Caco-2 (cell line): ENCODE results near the gene ELP5. TPM values are rescaled to one million over a fixed set of nuclear protein-coding genes. Genes with fewer than 3 reads are reported as not detected.
A peak's percentile ranks its signal among the peaks of the same experiment; 100 is the strongest.

Experiments
- BruUV-seq: library from RNA; stranded (reverse); fragments of 400-500 nt; replicated peaks from 2 replicates; lab custom pipeline; 2021; lab: Mats Ljungman, UMichigan
- CTCF ChIA-PET: fragments of 300-600 bp; sonication (Branson Sonifier 250); formaldehyde crosslinking; loops from one replicate; lab custom pipeline; 2022; ENCODE audit warnings: antibody characterized with exemption; lab: Charles Lee
- POLR2A ChIA-PET: fragments of 300-600 bp; sonication (Branson Sonifier 250); formaldehyde crosslinking; loops from one replicate; lab custom pipeline; 2022; ENCODE audit warnings: antibody characterized with exemption; lab: Charles Lee
- DNase-seq, 2 experiments: peaks; one replicate each; pipeline versions ENCODE4 v3.0.0 to v3.0.0-alpha.2; 2020 to 2022
- H3K27me3 ChIP-seq: replicated peaks from 2 replicates; pipeline ENCODE4 v1.6.0; 2011; ENCODE audit warnings: low read length; ENCODE audit not compliant: control insufficient read depth, insufficient read depth
- H3K36me3 ChIP-seq: 2 replicates; pipeline ENCODE4 v1.5.1; 2011; ENCODE audit warnings: low read length; ENCODE audit not compliant: control insufficient read depth, insufficient read depth
- H3K4me1 ChIP-seq: fragments of 250-450 bp; sonication (Bioruptor Pico); 2 replicates; pipeline ENCODE4 v1.5.1; 2020; ENCODE audit warnings: mild to moderate bottlenecking
- H3K4me3 ChIP-seq: 2 replicates; pipeline ENCODE4 v1.5.1; 2011; ENCODE audit warnings: low read depth, mild to moderate bottlenecking, control low read depth, low read length
- H3K9me3 ChIP-seq: fragments of 250-450 bp; sonication (Bioruptor Pico); 2 replicates; pipeline ENCODE4 v1.5.1; 2020; ENCODE audit warnings: mild to moderate bottlenecking, moderate library complexity
- H3K27ac Mint-ChIP-seq: one replicate; pipeline ENCODE4 v1.8.0; 2022; ENCODE audit warnings: mixed read lengths; ENCODE audit not compliant: unreplicated experiment
- H3K27me3 Mint-ChIP-seq: one replicate; pipeline ENCODE4 v1.8.0; 2022; ENCODE audit warnings: mixed read lengths; ENCODE audit not compliant: insufficient read depth, unreplicated experiment
- H3K36me3 Mint-ChIP-seq: one replicate; pipeline ENCODE4 v1.8.0; 2022; ENCODE audit warnings: mild to moderate bottlenecking, mixed read lengths; ENCODE audit not compliant: insufficient read depth, unreplicated experiment
- H3K4me1 Mint-ChIP-seq: one replicate; pipeline ENCODE4 v1.8.0; 2022; ENCODE audit warnings: low read depth, mixed read lengths; ENCODE audit not compliant: unreplicated experiment
- H3K4me3 Mint-ChIP-seq: one replicate; pipeline ENCODE4 v1.8.0; 2022; ENCODE audit warnings: mild to moderate bottlenecking, moderate library complexity, mixed read lengths; ENCODE audit not compliant: unreplicated experiment
- H3K9me3 Mint-ChIP-seq: one replicate; pipeline ENCODE4 v1.8.0; 2022; ENCODE audit warnings: mixed read lengths; ENCODE audit not compliant: unreplicated experiment
- CTCF ChIP-seq, 2 experiments: fragments of 200-600 bp in 1 of 2; IDR thresholded peaks; 1 replicate in 1 of 2; 2 replicates in 1 of 2; pipeline versions ENCODE4 v1.5.1 to v1.8.0; 2011 to 2022; ENCODE audit warnings: antibody characterized with exemption in 1 of 2, control low read depth in 1 of 2, inconsistent platforms in 1 of 2, low read depth in 1 of 2, low read length in 1 of 2, mild to moderate bottlenecking in 1 of 2, moderate library complexity in 1 of 2; ENCODE audit not compliant: insufficient read depth in 1 of 2, severe bottlenecking in 1 of 2, unreplicated experiment in 1 of 2
- intact Hi-C: fragments of 100-400 bp; cut with micrococcal nuclease; formaldehyde crosslinking; loops from one replicate; pipeline ENCODE4 v1.10.0; 2022; ENCODE audit not compliant: unreplicated experiment
- total RNA-seq: library from RNA; stranded (reverse); gene quantifications from 2 replicates; pipeline ENCODE4 v1.2.3, GENCODE V29; 2022

ELP5 gene
- total RNA-seq, 1 experiment from 2014 or later: 43.2 TPM

DNA sequence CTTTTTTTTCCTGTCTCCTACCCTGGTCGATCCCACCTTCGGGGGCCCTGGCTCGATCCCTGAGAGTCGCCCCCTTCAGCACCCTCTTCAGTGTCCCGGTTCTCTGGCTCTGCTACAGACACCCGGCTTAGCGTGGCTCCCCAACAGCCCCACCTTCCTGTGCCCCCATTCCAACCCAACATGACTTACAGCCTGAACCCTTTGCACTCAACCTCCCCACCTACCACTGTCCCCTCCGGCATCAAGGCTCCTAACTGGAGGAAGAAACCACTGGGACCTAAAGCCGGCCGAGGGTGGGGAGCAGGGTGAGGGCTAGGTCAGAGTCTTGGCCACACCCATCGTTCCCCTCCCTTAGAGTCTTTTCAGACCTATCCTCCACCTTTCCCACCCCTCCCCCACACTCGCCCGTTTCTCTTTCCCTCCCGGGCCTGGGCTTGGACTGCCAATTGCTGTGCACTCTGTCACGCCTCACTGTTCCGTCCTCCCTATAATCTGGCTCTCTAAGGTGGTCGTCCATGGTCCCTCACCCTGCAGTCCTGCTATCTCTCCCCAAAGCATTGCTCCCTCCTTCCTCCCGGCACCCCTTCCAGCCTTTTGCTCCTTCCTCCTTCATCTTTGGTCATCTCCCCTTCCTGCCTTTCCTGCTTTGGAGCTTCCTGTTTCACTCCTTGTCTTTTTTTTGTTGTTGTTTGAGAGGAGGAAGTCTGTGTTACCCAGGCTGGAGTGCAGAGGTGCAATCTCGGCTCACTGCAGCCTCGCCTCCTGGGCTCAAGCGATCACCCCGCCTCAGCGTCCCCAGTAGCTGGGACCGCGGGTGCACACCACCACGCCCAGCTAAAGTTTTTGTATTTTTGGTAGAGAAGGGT is 11.2 kb downstream of the ELP5 start:
- ChIA-PET POLR2A (interaction anchor here (0.7 kb wide), 2 partner anchors 131 to 359 kb away, joined by 5 to 7 read pairs; partner anchors contain the start of gene PLSCR3), CTCF (no interaction called here)
- no peak for TF ChIP-seq CTCF (IDR thresholded peaks at IDR 0.05; ENCODE audit: insufficient read depth in 1 of 2, low read depth in 1 of 2, low read length in 1 of 2, severe bottlenecking in 1 of 2, unreplicated experiment in 1 of 2)
- peaks cover 26% of the 10 kb centered on the region for H3K4me1 ChIP-seq
- H3K9me3 ChIP-seq: no peaks in the 10 kb centered on the region
- H3K27me3 Mint-ChIP-seq: no peaks in the 10 kb centered on the region
- H3K27ac Mint-ChIP-seq: peak overlapping the region; percentile 97
- H3K36me3 ChIP-seq: peaks cover 2% of the 10 kb centered on the region
- TSS peak; percentile 11 for BruUV-seq
- intact Hi-C loops: no loop called here
- H3K27me3 ChIP-seq: no peaks in the 10 kb centered on the region
- H3K36me3 Mint-ChIP-seq: peaks cover 56% of the 10 kb centered on the region
- peak overlapping the region; percentile 99 for H3K4me3 Mint-ChIP-seq
- H3K4me3 ChIP-seq: peak overlapping the region; percentile 61
- peaks cover 9% of the 10 kb centered on the region for H3K4me1 Mint-ChIP-seq
- H3K9me3 Mint-ChIP-seq: no peaks in the 10 kb centered on the region
- peak; percentile 65 to 82 for DNase-seq

GRCh38 chr17:7263801-7264078 is 11.7 kb downstream of the ELP5 start:
- TF ChIP-seq CTCF (IDR thresholded peaks at IDR 0.05; ENCODE audit: insufficient read depth in 1 of 2, low read depth in 1 of 2, low read length in 1 of 2, severe bottlenecking in 1 of 2, unreplicated experiment in 1 of 2): no peak
- Histone ChIP-seq H3K4me1 (peaks cover 25% of the 10 kb centered on the region), H3K4me3 (peak overlapping the region; percentile 61), H3K36me3 (peaks cover 2% of the 10 kb centered on the region), H3K9me3 (no peaks in the 10 kb centered on the region), H3K27me3 (no peaks in the 10 kb centered on the region)
- CTCF ChIA-PET: no interaction called here
- POLR2A ChIA-PET: interaction anchor here (0.7 kb wide), 2 partner anchors 130 to 358 kb away, joined by 5 to 7 read pairs; partner anchors contain the start of gene PLSCR3
- Mint-ChIP-seq H3K4me1 (peaks cover 9% of the 10 kb centered on the region), H3K9me3 (no peaks in the 10 kb centered on the region), H3K4me3 (peak overlapping the region; percentile 99), H3K36me3 (peaks cover 50% of the 10 kb centered on the region), H3K27ac (peak overlapping the region; percentile 97), H3K27me3 (no peaks in the 10 kb centered on the region)
- no peak for DNase-seq
- no TSS peak for BruUV-seq
- intact Hi-C loops: no loop called here

DNA sequence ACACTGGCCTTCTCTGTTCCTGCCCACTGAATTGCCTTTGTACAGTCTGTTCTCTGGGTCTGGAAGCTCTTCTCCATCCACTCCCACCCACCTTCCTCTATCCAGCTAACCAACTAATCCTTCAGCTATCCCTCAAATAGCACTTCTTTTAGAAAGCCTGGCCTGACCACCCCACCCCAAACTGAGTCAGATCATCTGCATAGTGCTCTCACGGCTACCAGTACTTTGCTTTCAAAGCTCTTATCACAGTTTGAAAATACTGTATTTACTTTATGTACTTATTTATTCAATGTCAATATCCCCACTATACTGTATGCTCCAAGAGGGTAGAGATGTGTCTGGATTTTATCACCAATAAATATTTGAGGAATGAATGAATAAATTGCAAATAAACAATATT is 14.8 kb downstream of the ELP5 start:
- no peak overlapping the region for H3K4me3 Mint-ChIP-seq
- Histone ChIP-seq H3K27me3 (no peaks in the 10 kb centered on the region), H3K36me3 (no peaks in the 10 kb centered on the region), H3K9me3 (no peaks in the 10 kb centered on the region), H3K4me3 (no peak overlapping the region), H3K4me1 (peaks cover 5% of the 10 kb centered on the region; the same call in 1 of the 2 replicates)
- POLR2A ChIA-PET: no interaction called here
- no peaks in the 10 kb centered on the region for H3K27me3 Mint-ChIP-seq
- DNase-seq: no peak
- peaks cover 9% of the 10 kb centered on the region for H3K4me1 Mint-ChIP-seq
- peaks cover 21% of the 10 kb centered on the region for H3K36me3 Mint-ChIP-seq
- no TSS peak for BruUV-seq
- no peak for TF ChIP-seq CTCF (IDR thresholded peaks at IDR 0.05; ENCODE audit: insufficient read depth in 1 of 2, low read depth in 1 of 2, low read length in 1 of 2, severe bottlenecking in 1 of 2, unreplicated experiment in 1 of 2)
- H3K27ac Mint-ChIP-seq: no peak overlapping the region
- no peaks in the 10 kb centered on the region for H3K9me3 Mint-ChIP-seq
- intact Hi-C loops: no loop called here
- CTCF ChIA-PET: interaction anchor here (0.8 kb wide), 1 partner anchor 221 kb away, joined by 3 read pairs; no protein-coding TSS in a partner anchor
